ENCODE data around the gene RNF25.

RNF25 gene, protein sequence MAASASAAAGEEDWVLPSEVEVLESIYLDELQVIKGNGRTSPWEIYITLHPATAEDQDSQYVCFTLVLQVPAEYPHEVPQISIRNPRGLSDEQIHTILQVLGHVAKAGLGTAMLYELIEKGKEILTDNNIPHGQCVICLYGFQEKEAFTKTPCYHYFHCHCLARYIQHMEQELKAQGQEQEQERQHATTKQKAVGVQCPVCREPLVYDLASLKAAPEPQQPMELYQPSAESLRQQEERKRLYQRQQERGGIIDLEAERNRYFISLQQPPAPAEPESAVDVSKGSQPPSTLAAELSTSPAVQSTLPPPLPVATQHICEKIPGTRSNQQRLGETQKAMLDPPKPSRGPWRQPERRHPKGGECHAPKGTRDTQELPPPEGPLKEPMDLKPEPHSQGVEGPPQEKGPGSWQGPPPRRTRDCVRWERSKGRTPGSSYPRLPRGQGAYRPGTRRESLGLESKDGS

DNA sequence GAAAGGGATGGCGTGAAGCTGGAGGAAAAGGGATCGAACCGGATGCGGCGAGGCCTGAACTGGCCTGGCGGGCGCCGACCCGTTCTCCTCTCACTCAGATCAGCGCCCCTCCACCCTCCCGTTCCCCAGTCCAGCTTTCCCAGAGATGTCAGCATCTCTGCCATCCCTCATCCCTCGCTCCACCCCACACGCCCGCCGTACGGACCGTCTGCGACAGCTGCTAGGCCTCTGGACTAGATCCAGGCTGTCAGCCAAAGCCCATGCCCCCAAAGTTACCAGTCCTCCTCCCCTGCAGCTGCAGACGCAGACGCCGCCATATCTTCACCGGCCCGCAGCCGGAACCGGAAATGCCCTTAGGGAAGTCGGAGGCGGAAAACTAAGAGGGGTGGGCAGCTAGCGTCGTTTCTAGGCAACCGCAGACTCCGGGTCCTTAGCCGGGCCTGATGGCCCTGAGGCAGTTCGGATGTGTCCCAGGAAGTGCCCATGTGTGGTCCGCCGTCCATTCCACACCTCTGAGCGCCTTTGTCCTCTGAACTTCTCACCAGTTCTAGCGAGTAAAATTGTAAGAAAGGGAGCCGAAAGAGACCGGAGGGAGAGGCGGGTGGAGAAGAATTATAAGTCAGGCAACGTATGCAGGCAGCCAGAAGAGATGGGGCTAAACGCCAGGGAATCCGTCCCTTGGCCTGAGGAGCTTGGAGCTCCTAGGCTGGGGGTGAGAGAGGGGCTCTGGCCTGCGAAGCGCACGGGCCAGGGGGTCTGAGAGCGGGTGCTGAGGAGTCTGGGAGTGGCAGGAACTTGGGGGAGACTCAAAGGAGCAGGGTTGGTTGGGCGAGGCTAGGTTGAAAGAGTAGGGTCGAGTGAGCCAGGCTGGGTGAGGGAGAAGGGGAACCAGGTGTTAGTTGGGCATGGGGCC is at the start of gene RNF25, which contains the start of gene STK36:
Gene RNF25, minus strand, starts transcription at position 349 of the 913 bp plus-strand sequence. Its CDS starts 32 bp downstream, at position 317.
Gene STK36, plus strand, starts transcription at position 433 of the 913 bp plus-strand sequence. CDS start 744 bp downstream, outside the sequence.
- Histone ChIP-seq H3F3A (ENCODE audit: low read depth) (no peaks in the 10 kb centered on the region), H4K20me1 (ENCODE audit: insufficient read depth, low read length, poor library complexity, severe bottlenecking) (no peaks in the 10 kb centered on the region), H3K79me2 (ENCODE audit: insufficient read depth, low read length) (peaks cover 13% of the 10 kb centered on the region), H3K9ac (ENCODE audit: low read depth, low read length, poor library complexity, severe bottlenecking) (peak within 1 kb of the TSS; percentile 88), H3K9me2 (replicated peaks; ENCODE audit: low read depth, low read length) (no peaks in the 10 kb centered on the region), H3K36me3 (ENCODE audit: insufficient read depth, low read length) (0 out of 2 replicates have a peak, but pooled peaks cover 5% of the 10 kb centered on the region), H3K9me3 (ENCODE audit: insufficient read depth, low read depth, low read length) (no peaks in the 10 kb centered on the region), H3K4me2 (ENCODE audit: low read depth, low read length, poor library complexity, severe bottlenecking) (peak within 1 kb of the TSS; percentile 91), H3K27me3 (ENCODE audit: insufficient read depth, low read length, poor library complexity, severe bottlenecking) (no peaks in the 10 kb centered on the region), H3K4me1 (ENCODE audit: insufficient read depth, low read length, poor library complexity, severe bottlenecking) (peaks cover 20% of the 10 kb centered on the region), H2AFZ (ENCODE audit: low read length) (peak within 1 kb of the TSS; percentile 87), H3K4me3 (ENCODE audit: low read length, poor library complexity, severe bottlenecking) (peak within 1 kb of the TSS; percentile 86)
- TF ChIP-seq, protein P1, sequence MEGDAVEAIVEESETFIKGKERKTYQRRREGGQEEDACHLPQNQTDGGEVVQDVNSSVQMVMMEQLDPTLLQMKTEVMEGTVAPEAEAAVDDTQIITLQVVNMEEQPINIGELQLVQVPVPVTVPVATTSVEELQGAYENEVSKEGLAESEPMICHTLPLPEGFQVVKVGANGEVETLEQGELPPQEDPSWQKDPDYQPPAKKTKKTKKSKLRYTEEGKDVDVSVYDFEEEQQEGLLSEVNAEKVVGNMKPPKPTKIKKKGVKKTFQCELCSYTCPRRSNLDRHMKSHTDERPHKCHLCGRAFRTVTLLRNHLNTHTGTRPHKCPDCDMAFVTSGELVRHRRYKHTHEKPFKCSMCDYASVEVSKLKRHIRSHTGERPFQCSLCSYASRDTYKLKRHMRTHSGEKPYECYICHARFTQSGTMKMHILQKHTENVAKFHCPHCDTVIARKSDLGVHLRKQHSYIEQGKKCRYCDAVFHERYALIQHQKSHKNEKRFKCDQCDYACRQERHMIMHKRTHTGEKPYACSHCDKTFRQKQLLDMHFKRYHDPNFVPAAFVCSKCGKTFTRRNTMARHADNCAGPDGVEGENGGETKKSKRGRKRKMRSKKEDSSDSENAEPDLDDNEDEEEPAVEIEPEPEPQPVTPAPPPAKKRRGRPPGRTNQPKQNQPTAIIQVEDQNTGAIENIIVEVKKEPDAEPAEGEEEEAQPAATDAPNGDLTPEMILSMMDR (conservative IDR thresholded peaks at IDR 0.05; ENCODE audit: low read length) = no peak
- no peak for TF ChIP-seq EZH2phosphoT487 (IDR thresholded peaks at IDR 0.05; ENCODE audit: borderline replicate concordance)

DNA sequence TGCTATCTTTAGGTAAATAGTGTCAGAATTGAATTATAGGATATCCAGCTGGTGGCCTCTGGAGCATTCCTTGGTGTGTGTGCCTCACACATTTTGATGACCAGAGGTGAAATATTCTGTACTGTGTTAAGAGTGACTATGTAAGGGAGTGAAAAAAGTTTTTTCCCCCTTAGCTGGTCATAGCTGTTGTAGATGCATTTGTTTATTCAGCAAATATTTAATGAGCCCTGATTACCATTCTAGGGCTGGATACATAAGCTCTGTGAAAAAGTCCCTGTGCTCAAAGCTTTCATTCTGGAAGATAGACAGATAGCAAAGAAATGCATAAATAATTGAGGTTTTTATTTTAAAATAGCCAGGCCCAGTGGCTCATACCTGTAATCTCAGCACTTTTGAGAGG is 49.7 kb upstream of the RNF25 start:
- no peak for TF ChIP-seq EZH2phosphoT487 (IDR thresholded peaks at IDR 0.05; ENCODE audit: borderline replicate concordance)
- TF ChIP-seq, protein P1 (conservative IDR thresholded peaks at IDR 0.05; ENCODE audit: low read length) = no peak
- Histone ChIP-seq H3F3A (ENCODE audit: low read depth) (no peaks in the 10 kb centered on the region; the same call in 1 of the 2 replicates), H3K9me2 (replicated peaks; ENCODE audit: low read depth, low read length) (no peaks in the 10 kb centered on the region), H3K4me3 (ENCODE audit: low read length, poor library complexity, severe bottlenecking) (no peak overlapping the region), H3K9ac (ENCODE audit: low read depth, low read length, poor library complexity, severe bottlenecking) (no peak overlapping the region), H3K79me2 (ENCODE audit: insufficient read depth, low read length) (peaks cover 40% of the 10 kb centered on the region; the same call in 1 of the 2 replicates), H3K4me1 (ENCODE audit: insufficient read depth, low read length, poor library complexity, severe bottlenecking) (peaks cover 19% of the 10 kb centered on the region), H4K20me1 (ENCODE audit: insufficient read depth, low read length, poor library complexity, severe bottlenecking) (no peaks in the 10 kb centered on the region), H2AFZ (ENCODE audit: low read length) (no peak overlapping the region), H3K4me2 (ENCODE audit: low read depth, low read length, poor library complexity, severe bottlenecking) (no peak overlapping the region), H3K36me3 (ENCODE audit: insufficient read depth, low read length) (no peaks in the 10 kb centered on the region), H3K27me3 (ENCODE audit: insufficient read depth, low read length, poor library complexity, severe bottlenecking) (no peaks in the 10 kb centered on the region), H3K9me3 (ENCODE audit: insufficient read depth, low read depth, low read length) (peaks cover 7% of the 10 kb centered on the region; the same call in 1 of the 2 replicates)
